A549 (cell line): Measurements from ENCODE around the gene KIFC3. TPM values are rescaled to one million over a fixed set of nuclear protein-coding genes. Genes with fewer than 3 reads are reported as not detected.

Experiments
- ATAC-seq, 2 experiments: fragments of 200-7000 bp in 1 of 2; fragments of >200 bp in 1 of 2; cut with Nextera tagmentation in 1 of 2; cut with Tn5 transposase in 1 of 2; 3 replicates each; pipeline versions ENCODE4 v1.8.0 to v1.9.1; 2018 to 2020; ENCODE audit warnings: mild to moderate bottlenecking in 1 of 2, moderate library complexity in 1 of 2
- CTCF ChIA-PET: fragments of 300-600 bp; sonication (Branson Sonifier 250); formaldehyde crosslinking; extraction: SDS; loops from one replicate; lab custom pipeline; 2021; ENCODE audit warnings: antibody characterized with exemption, inconsistent platforms; lab: Yijun Ruan, JAX
- POLR2A ChIA-PET: fragments of 350-600 bp; formaldehyde crosslinking; extraction: SDS; loops from one replicate; lab custom pipeline; 2021; ENCODE audit warnings: antibody characterized with exemption, inconsistent platforms; lab: Yijun Ruan, JAX
- DNase-seq, 2 experiments: peaks; one replicate each; pipeline versions ENCODE4 v3.0.0 to v3.0.0-alpha.2; 2011 to 2016; ENCODE audit warnings: low read depth in 1 of 2, low spot score in 1 of 2
- FAIRE-seq: peaks from 2 replicates; lab custom pipeline; 2011; peaks lifted over from hg19 to GRCh38; lab: Jason Lieb, UNC
- H3K27ac ChIP-seq, 2 experiments: fragments of >200 bp; sonication (Bioruptor Twin); formaldehyde crosslinking; 3 replicates each; pipeline ENCODE4 v1.5.1; 2016 to 2017
- H3K4me1 ChIP-seq: fragments of >200 bp; sonication (Bioruptor Twin); formaldehyde crosslinking; 3 replicates; pipeline ENCODE4 v1.6.1; 2016
- H3K4me2 ChIP-seq: fragments of >200 bp; sonication (Bioruptor Twin); formaldehyde crosslinking; 3 replicates; pipeline ENCODE4 v1.6.1; 2016
- H3K4me3 ChIP-seq: fragments of >200 bp; sonication (Bioruptor Twin); formaldehyde crosslinking; 3 replicates; pipeline ENCODE4 v1.5.1; 2016
- H3K9me3 ChIP-seq: fragments of >200 bp; sonication (Bioruptor Twin); formaldehyde crosslinking; 3 replicates; pipeline ENCODE4 v1.6.1; 2016
- BHLHE40 ChIP-seq: IDR thresholded peaks from 2 replicates; pipeline ENCODE4 v1.6.1; 2012; ENCODE audit warnings: low read depth, low read length, inconsistent platforms
- CEBPB ChIP-seq, 2 experiments: fragments of >200 bp in 1 of 2; sonication (Bioruptor Twin) in 1 of 2; formaldehyde crosslinking in 1 of 2; IDR thresholded peaks; 2 replicates each; pipeline ENCODE4 v1.6.1; 2012 to 2016
- CHD4 ChIP-seq: fragments of 200-600 bp; sonication (generic); IDR thresholded peaks from 2 replicates; pipeline ENCODE4 v1.6.1; 2016; ENCODE audit warnings: antibody characterized with exemption, mild to moderate bottlenecking, borderline replicate concordance
- EP300 ChIP-seq, 2 experiments: fragments of >200 bp; sonication (Bioruptor Twin); formaldehyde crosslinking; IDR thresholded peaks; 2 replicates in 1 of 2; 3 replicates in 1 of 2; pipeline ENCODE4 v1.6.1; 2016 to 2017
- HES2 ChIP-seq: fragments of >200 bp; sonication (Bioruptor Twin); formaldehyde crosslinking; IDR thresholded peaks from 2 replicates; pipeline ENCODE4 v1.6.1; 2016
- HOXA7 ChIP-seq: fragments of 250-450 bp; sonication (Bioruptor Pico); IDR thresholded peaks from 2 replicates; pipeline ENCODE4 v1.5.0; 2020; ENCODE audit warnings: mild to moderate bottlenecking, moderate library complexity
- JUN ChIP-seq, 2 experiments: fragments of >200 bp; sonication (Bioruptor Twin); formaldehyde crosslinking; IDR thresholded peaks; 2 replicates in 1 of 2; 3 replicates in 1 of 2; pipeline ENCODE4 v1.6.1; 2016 to 2017
- JUNB ChIP-seq: fragments of >200 bp; sonication (Bioruptor Twin); formaldehyde crosslinking; IDR thresholded peaks from 2 replicates; pipeline ENCODE4 v1.6.1; 2016
- KDM1A ChIP-seq: fragments of 200-600 bp; sonication (generic); IDR thresholded peaks from 2 replicates; pipeline ENCODE4 v1.6.1; 2016; ENCODE audit warnings: low read depth, mild to moderate bottlenecking
- KDM5A ChIP-seq: fragments of 200-600 bp; sonication (generic); IDR thresholded peaks from 2 replicates; pipeline ENCODE4 v1.6.1; 2016; ENCODE audit warnings: antibody characterized with exemption, mild to moderate bottlenecking
- MAFK ChIP-seq: fragments of 450-650 bp; IDR thresholded peaks from 2 replicates; pipeline ENCODE4 v1.6.1; 2014; ENCODE audit not compliant: partially characterized antibody
- MYC ChIP-seq: IDR thresholded peaks from 2 replicates; pipeline ENCODE4 v1.6.1; 2012; ENCODE audit warnings: mild to moderate bottlenecking, inconsistent platforms, low read length, improper control_type of control experiment, borderline replicate concordance
- NPAS2 ChIP-seq: fragments of 250-450 bp; sonication (Bioruptor Pico); IDR thresholded peaks from 2 replicates; pipeline ENCODE4 v1.8.0; 2022; ENCODE audit warnings: mild to moderate bottlenecking, moderate library complexity, borderline replicate concordance
- POLR2A ChIP-seq: IDR thresholded peaks from 2 replicates; pipeline ENCODE4 v1.6.1; 2012; ENCODE audit warnings: mild to moderate bottlenecking, low read length
- RARB ChIP-seq: fragments of 250-450 bp; sonication (Bioruptor Pico); IDR thresholded peaks from 2 replicates; pipeline ENCODE4 v1.8.0; 2021; ENCODE audit warnings: mild to moderate bottlenecking, moderate library complexity
- REST ChIP-seq: fragments of 200-600 bp; sonication (generic); IDR thresholded peaks from 2 replicates; pipeline ENCODE4 v1.6.1; 2016; ENCODE audit warnings: antibody characterized with exemption, mild to moderate bottlenecking, moderate library complexity
- SMC3 ChIP-seq: fragments of >200 bp; sonication (Bioruptor Twin); formaldehyde crosslinking; IDR thresholded peaks from 3 replicates; pipeline ENCODE4 v1.6.1; 2018; ENCODE audit warnings: inconsistent platforms
- WGBS: methylation state at CpG from one replicate; pipeline ENCODE4 v1.1.6; 2017; ENCODE audit errors: missing lambda C conversion rate; 5-methylcytosine and 5-hydroxymethylcytosine counted together
- polyA plus RNA-seq, 4 experiments: library from polyadenylated mRNA; depleted of rRNA in 3 of 4; stranded (reverse); fragments of >200 nt; fragmentation: RNase III in 1 of 4; extraction: RNeasy Plus Mini Kit Qiagen cat#74134 plus additional on column Dnase treatment in 1 of 4; gene quantifications; 2 replicates in 3 of 4; 3 replicates in 1 of 4; pipeline ENCODE4 v1.2.3, GENCODE V29; 2011 to 2017
- TF ChIP-seq, protein P1 (sequence below): fragments of 450-650 bp; IDR thresholded peaks from 2 replicates; pipeline ENCODE4 v1.6.1; 2014; ENCODE audit warnings: antibody characterized with exemption
- TF ChIP-seq, protein P2 (sequence below): fragments of 150-350 bp; IDR thresholded peaks from 2 replicates; pipeline ENCODE4 v1.6.1; 2014; ENCODE audit warnings: low read depth, mild to moderate bottlenecking, low read length
- TF ChIP-seq, protein P3 (sequence below): fragments of 250-450 bp; sonication (Bioruptor Pico); IDR thresholded peaks from 2 replicates; pipeline ENCODE4 v1.5.0; 2021; ENCODE audit warnings: mild to moderate bottlenecking, moderate library complexity, borderline replicate concordance

The KIFC3 gene
- polyA plus RNA-seq, 2 of the 4 experiments (the other 2 are of a cell fraction) = 128 to 178 TPM

DNA sequence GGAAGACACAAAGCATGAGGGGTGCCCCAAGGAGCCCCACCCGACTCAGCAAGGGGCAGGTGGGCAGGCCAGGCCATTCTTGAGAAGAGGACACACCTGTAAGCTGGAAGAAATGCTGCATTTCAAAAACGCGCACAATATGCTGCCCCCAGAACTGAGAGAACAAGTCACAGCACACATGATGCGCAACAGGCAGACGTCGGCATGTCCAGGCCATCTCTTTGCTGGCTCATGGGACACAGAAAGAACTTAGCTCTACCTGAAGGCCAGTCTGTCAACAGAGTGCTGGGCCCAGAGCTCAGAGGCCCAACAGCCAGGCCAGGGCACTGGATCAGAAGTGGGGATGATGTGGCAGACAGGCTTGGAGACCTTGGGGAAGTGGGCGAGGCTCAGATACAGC is 18.0 kb downstream of the KIFC3 start:
- ATAC-seq (peak in 1 of 2 experiments; percentile 8; a peak in 3 of 6 replicates), DNase-seq (no peak), FAIRE-seq (no peak)
- no peaks in the 10 kb centered on the region for H3K9me3 ChIP-seq
- H3K27ac ChIP-seq = peak overlapping the region in 1 of 2 experiments; percentile 37; a peak in 3 of 6 replicates
- no peak for TF ChIP-seq SMC3
- TF ChIP-seq JUNB = no peak
- TF ChIP-seq KDM5A = no peak
- TF ChIP-seq, protein P1, sequence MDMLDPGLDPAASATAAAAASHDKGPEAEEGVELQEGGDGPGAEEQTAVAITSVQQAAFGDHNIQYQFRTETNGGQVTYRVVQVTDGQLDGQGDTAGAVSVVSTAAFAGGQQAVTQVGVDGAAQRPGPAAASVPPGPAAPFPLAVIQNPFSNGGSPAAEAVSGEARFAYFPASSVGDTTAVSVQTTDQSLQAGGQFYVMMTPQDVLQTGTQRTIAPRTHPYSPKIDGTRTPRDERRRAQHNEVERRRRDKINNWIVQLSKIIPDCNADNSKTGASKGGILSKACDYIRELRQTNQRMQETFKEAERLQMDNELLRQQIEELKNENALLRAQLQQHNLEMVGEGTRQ = no peak
- TF ChIP-seq POLR2A = no peak
- no peak for TF ChIP-seq REST
- TF ChIP-seq, protein P2, sequence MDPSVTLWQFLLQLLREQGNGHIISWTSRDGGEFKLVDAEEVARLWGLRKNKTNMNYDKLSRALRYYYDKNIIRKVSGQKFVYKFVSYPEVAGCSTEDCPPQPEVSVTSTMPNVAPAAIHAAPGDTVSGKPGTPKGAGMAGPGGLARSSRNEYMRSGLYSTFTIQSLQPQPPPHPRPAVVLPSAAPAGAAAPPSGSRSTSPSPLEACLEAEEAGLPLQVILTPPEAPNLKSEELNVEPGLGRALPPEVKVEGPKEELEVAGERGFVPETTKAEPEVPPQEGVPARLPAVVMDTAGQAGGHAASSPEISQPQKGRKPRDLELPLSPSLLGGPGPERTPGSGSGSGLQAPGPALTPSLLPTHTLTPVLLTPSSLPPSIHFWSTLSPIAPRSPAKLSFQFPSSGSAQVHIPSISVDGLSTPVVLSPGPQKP = no peak
- no peak for TF ChIP-seq MAFK
- TF ChIP-seq CEBPB (IDR thresholded peaks at IDR 0.05) = no peak
- TF ChIP-seq HOXA7 = no peak
- no peak overlapping the region for H3K4me3 ChIP-seq
- H3K4me2 ChIP-seq = no peak overlapping the region
- H3K4me1 ChIP-seq = peaks cover 69% of the 10 kb centered on the region
- POLR2A ChIA-PET = interaction anchor here (1.2 kb wide), 1 partner anchor 10 kb away, joined by 4 read pairs; no protein-coding TSS in a partner anchor
- 96% methylated on average over 7 of the region's 7 CpGs for WGBS
- CTCF ChIA-PET = interaction anchor here (1.0 to 4.1 kb wide), 9 partner anchors 10 to 207 kb away, joined by 3 to 40 read pairs (median 5); partner anchors contain the start of gene KATNB1

DNA sequence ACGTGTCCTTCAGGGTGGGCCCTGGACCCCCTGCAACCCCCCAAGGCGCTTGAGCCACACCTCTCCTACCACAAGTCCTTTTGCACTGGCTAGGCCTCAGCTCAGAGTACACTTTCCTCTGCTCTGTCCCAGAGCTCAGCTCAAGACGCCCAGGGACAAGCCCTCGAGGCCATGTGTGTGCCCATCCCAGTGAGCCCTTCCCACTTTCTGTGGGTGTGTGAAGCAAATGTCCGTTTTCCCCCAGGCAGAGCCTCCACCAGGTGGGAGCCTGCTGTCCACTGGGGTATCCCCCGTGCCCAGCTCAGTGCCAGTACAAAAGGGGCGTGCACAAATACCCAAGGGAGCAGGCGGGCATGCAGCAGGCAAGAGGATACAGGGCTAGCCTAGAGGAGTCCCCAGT is 18.4 kb downstream of the KIFC3 start:
- H3K4me1 ChIP-seq = peaks cover 72% of the 10 kb centered on the region
- H3K27ac ChIP-seq = peak overlapping the region in 1 of 2 experiments; percentile 37; a peak in 3 of 6 replicates
- H3K4me3 ChIP-seq = no peak overlapping the region
- no peak overlapping the region for H3K4me2 ChIP-seq
- ATAC-seq = peak in 1 of 2 experiments; percentile 2; a peak in 2 of 6 replicates
- POLR2A ChIA-PET = no interaction called here
- CTCF ChIA-PET = interaction anchor here (1.0 to 4.1 kb wide), 8 partner anchors 11 to 207 kb away, joined by 3 to 40 read pairs (median 6); no protein-coding TSS in a partner anchor
- no peak for TF ChIP-seq MYC
- 0 out of 5 replicates have a peak, but pooled peaks of 1 of the 2 experiments have one; percentile 12 for TF ChIP-seq JUN (IDR thresholded peaks at IDR 0.05)
- TF ChIP-seq NPAS2 (CRISPR knock-in tag) = no peak
- TF ChIP-seq CHD4 = no peak
- TF ChIP-seq, all 56 proteins: peak for 1
- DNase-seq (no peak), FAIRE-seq (no peak)
- no peaks in the 10 kb centered on the region for H3K9me3 ChIP-seq
- 90% methylated on average over 7 of the region's 8 CpGs for WGBS

DNA sequence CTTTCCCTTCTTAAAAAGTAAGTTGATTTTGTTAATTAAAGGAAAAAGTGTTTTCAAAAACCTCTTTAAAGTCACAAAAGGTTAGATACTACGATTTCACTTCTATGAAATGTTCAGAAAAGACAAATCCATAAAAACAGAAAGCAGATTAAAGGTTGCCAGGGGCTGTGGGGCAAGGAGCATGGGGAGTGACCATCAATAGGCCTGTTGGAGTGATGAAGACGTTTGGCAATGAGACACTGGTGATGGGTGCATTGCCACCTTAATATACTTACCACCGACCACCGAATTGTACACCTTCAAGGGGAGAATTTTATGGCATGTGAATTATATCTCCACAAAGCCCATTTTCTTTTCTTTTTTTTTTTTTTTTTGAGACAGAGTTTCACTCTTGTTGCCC is 19.2 kb downstream of the KIFC3 start:
- ChIA-PET POLR2A (no interaction called here), CTCF (interaction anchor here (1.1 to 4.1 kb wide), 7 partner anchors 11 to 207 kb away, joined by 3 to 40 read pairs (median 8); no protein-coding TSS in a partner anchor)
- ATAC-seq (no peak), FAIRE-seq (no peak), DNase-seq (no peak)
- Histone ChIP-seq H3K27ac (peak overlapping the region; percentile 40 to 76; a peak in 5 of 6 replicates), H3K4me2 (peak overlapping the region; percentile 24; the same call in 2 of the 3 replicates), H3K4me3 (no peak overlapping the region), H3K4me1 (peaks cover 72% of the 10 kb centered on the region), H3K9me3 (no peaks in the 10 kb centered on the region)
- WGBS = 87% methylated on average over 4 of the region's 4 CpGs
- TF ChIP-seq KDM1A (no peak), HOXA7 (no peak), RARB (CRISPR knock-in tag) (no peak), MYC (no peak), HES2 (no peak), BHLHE40 (no peak), EP300 (IDR thresholded peaks at IDR 0.05) (no peak), REST (no peak), JUN (IDR thresholded peaks at IDR 0.05) (no peak)
- TF ChIP-seq, protein P3, sequence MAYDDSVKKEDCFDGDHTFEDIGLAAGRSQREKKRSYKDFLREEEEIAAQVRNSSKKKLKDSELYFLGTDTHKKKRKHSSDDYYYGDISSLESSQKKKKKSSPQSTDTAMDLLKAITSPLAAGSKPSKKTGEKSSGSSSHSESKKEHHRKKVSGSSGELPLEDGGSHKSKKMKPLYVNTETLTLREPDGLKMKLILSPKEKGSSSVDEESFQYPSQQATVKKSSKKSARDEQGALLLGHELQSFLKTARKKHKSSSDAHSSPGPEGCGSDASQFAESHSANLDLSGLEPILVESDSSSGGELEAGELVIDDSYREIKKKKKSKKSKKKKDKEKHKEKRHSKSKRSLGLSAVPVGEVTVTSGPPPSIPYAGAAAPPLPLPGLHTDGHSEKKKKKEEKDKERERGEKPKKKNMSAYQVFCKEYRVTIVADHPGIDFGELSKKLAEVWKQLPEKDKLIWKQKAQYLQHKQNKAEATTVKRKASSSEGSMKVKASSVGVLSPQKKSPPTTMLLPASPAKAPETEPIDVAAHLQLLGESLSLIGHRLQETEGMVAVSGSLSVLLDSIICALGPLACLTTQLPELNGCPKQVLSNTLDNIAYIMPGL (CRISPR knock-in tag) = no peak
